Fibroblast of lung (primary cell): ENCODE results near the gene L3MBTL4.

ENCODE experiments used
- EZH2 ChIP-seq: IDR thresholded peaks from 2 replicates; pipeline ENCODE4 v1.5.1; 2012; ENCODE audit warnings: low read length, control low read depth, mild to moderate bottlenecking; ENCODE audit errors: missing control alignments
- TF ChIP-seq, protein P1 (sequence below), 2 donors: IDR thresholded peaks in 1 of 2; conservative IDR thresholded peaks in 1 of 2; 1 replicate in 1 of 2; 2 replicates in 1 of 2; pipeline ENCODE4 v1.5.1; 2011 to 2012; ENCODE audit warnings: low read length in 2 of 2, control low read depth in 1 of 2, inconsistent platforms in 1 of 2, low read depth in 1 of 2, mild to moderate bottlenecking in 1 of 2

- TF ChIP-seq, protein P1, sequence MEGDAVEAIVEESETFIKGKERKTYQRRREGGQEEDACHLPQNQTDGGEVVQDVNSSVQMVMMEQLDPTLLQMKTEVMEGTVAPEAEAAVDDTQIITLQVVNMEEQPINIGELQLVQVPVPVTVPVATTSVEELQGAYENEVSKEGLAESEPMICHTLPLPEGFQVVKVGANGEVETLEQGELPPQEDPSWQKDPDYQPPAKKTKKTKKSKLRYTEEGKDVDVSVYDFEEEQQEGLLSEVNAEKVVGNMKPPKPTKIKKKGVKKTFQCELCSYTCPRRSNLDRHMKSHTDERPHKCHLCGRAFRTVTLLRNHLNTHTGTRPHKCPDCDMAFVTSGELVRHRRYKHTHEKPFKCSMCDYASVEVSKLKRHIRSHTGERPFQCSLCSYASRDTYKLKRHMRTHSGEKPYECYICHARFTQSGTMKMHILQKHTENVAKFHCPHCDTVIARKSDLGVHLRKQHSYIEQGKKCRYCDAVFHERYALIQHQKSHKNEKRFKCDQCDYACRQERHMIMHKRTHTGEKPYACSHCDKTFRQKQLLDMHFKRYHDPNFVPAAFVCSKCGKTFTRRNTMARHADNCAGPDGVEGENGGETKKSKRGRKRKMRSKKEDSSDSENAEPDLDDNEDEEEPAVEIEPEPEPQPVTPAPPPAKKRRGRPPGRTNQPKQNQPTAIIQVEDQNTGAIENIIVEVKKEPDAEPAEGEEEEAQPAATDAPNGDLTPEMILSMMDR (conservative IDR thresholded peaks at IDR 0.05 in 1 of 2, IDR thresholded peaks at IDR 0.05 in 1 of 2; ENCODE audit: low read depth in 1 of 2, low read length in 2 of 2) = no peak
- TF ChIP-seq EZH2 = no peak
These were observed 345.2 kb downstream of the L3MBTL4 start for GRCh38 chr18:6069539-6069938.
